Duodenal mucosa (tissue), 2 donors: ENCODE results near the gene NDRG2.

Experiments used
- H3K27ac ChIP-seq: one replicate; pipeline ENCODE4 v1.7.0; 2013; ENCODE audit warnings: low read depth, low read length
- H3K27me3 ChIP-seq, 2 donors: one replicate each; pipeline ENCODE4 v1.7.0; 2013; ENCODE audit warnings: low read length in 2 of 2, control low read depth in 1 of 2; ENCODE audit not compliant: insufficient read depth in 2 of 2, control insufficient read depth in 1 of 2
- H3K36me3 ChIP-seq, 2 donors: one replicate each; pipeline ENCODE4 v1.7.0; 2013; ENCODE audit warnings: low read length in 2 of 2, control low read depth in 1 of 2; ENCODE audit not compliant: insufficient read depth in 2 of 2, control insufficient read depth in 1 of 2
- H3K4me1 ChIP-seq, 2 donors: one replicate each; pipeline ENCODE4 v1.7.0; 2013; ENCODE audit warnings: low read length in 2 of 2, control low read depth in 1 of 2; ENCODE audit not compliant: insufficient read depth in 2 of 2, control insufficient read depth in 1 of 2
- H3K4me3 ChIP-seq, 2 donors: one replicate each; pipeline ENCODE4 v1.7.0; 2013; ENCODE audit warnings: low read length in 2 of 2, low read depth in 1 of 2
- H3K9ac ChIP-seq, 2 donors: one replicate each; pipeline ENCODE4 v1.7.0; 2013; ENCODE audit warnings: low read length in 2 of 2, low read depth in 1 of 2
- H3K9me3 ChIP-seq, 2 donors: one replicate each; pipeline ENCODE4 v1.7.0; 2013; ENCODE audit warnings: low read length in 2 of 2, control low read depth in 1 of 2; ENCODE audit not compliant: control insufficient read depth in 1 of 2

Gene NDRG2

GRCh38 chr14:21023174-21023573, 1.7 kb downstream of the NDRG2 start:
- Histone ChIP-seq H3K9me3 (no peaks in the 10 kb centered on the region), H3K36me3 (peaks cover 16 to 35% of the 10 kb centered on the region in 2 donors), H3K9ac (peak overlapping the region in 1 of 2 donors; percentile 15), H3K4me1 (peaks cover 19 to 20% of the 10 kb centered on the region in 2 donors), H3K27ac (no peak overlapping the region), H3K27me3 (no peaks in the 10 kb centered on the region), H3K4me3 (peak overlapping the region; percentile 67 to 89)

- H3K36me3 ChIP-seq = peaks cover 16 to 40% of the 10 kb centered on the region in 2 donors
- H3K27me3 ChIP-seq = no peaks in the 10 kb centered on the region
- peak overlapping the region; percentile 67 to 89 for H3K4me3 ChIP-seq
- no peak overlapping the region for H3K27ac ChIP-seq
- H3K9ac ChIP-seq = no peak overlapping the region
- peaks cover 19 to 20% of the 10 kb centered on the region in 2 donors for H3K4me1 ChIP-seq
- H3K9me3 ChIP-seq = no peaks in the 10 kb centered on the region
Measured at GRCh38 chr14:21022686-21023085, 2.2 kb downstream of the NDRG2 start.

- no peak overlapping the region for H3K4me3 ChIP-seq
- H3K4me1 ChIP-seq = peaks cover 19 to 20% of the 10 kb centered on the region in 2 donors
- no peaks in the 10 kb centered on the region for H3K27me3 ChIP-seq
- H3K36me3 ChIP-seq = peaks cover 16 to 54% of the 10 kb centered on the region in 2 donors
- H3K9me3 ChIP-seq = no peaks in the 10 kb centered on the region
- H3K9ac ChIP-seq = no peak overlapping the region
- H3K27ac ChIP-seq = no peak overlapping the region
Measured at GRCh38 chr14:21020977-21021545, 3.8 kb downstream of the NDRG2 start.

- H3K4me1 ChIP-seq = peaks cover 17 to 19% of the 10 kb centered on the region in 2 donors
- no peaks in the 10 kb centered on the region for H3K9me3 ChIP-seq
- no peaks in the 10 kb centered on the region for H3K27me3 ChIP-seq
- H3K9ac ChIP-seq = no peak overlapping the region
- H3K4me3 ChIP-seq = no peak overlapping the region
- H3K27ac ChIP-seq = no peak overlapping the region
- H3K36me3 ChIP-seq = peaks cover 16 to 54% of the 10 kb centered on the region in 2 donors
Measured at GRCh38 chr14:21019366-21019765, 5.5 kb downstream of the NDRG2 start.

GRCh38 chr14:21018781-21019180, 6.1 kb downstream of the NDRG2 start:
- Histone ChIP-seq H3K27me3 (no peaks in the 10 kb centered on the region), H3K4me1 (peaks cover 11 to 13% of the 10 kb centered on the region in 2 donors), H3K27ac (no peak overlapping the region), H3K4me3 (no peak overlapping the region), H3K9me3 (no peaks in the 10 kb centered on the region), H3K9ac (no peak overlapping the region), H3K36me3 (peaks cover 16 to 54% of the 10 kb centered on the region in 2 donors)

- H3K27ac ChIP-seq = no peak overlapping the region
- H3K4me3 ChIP-seq = no peak overlapping the region
- H3K9ac ChIP-seq = no peak overlapping the region
- H3K36me3 ChIP-seq = peaks cover 16 to 54% of the 10 kb centered on the region in 2 donors
- H3K4me1 ChIP-seq = peaks cover 6 to 8% of the 10 kb centered on the region in 2 donors
- H3K27me3 ChIP-seq = no peaks in the 10 kb centered on the region
- no peaks in the 10 kb centered on the region for H3K9me3 ChIP-seq
Measured at GRCh38 chr14:21018286-21018685, 6.6 kb downstream of the NDRG2 start.

- no peak overlapping the region for H3K4me3 ChIP-seq
- no peaks in the 10 kb centered on the region for H3K9me3 ChIP-seq
- no peak overlapping the region for H3K9ac ChIP-seq
- no peak overlapping the region for H3K27ac ChIP-seq
- H3K36me3 ChIP-seq = peaks cover 16 to 54% of the 10 kb centered on the region in 2 donors
- H3K27me3 ChIP-seq = no peaks in the 10 kb centered on the region
- peaks cover 0 to 2% of the 10 kb centered on the region in 2 donors for H3K4me1 ChIP-seq
Measured at GRCh38 chr14:21017528-21018245, 7.2 kb downstream of the NDRG2 start.

- no peak overlapping the region for H3K4me3 ChIP-seq
- H3K4me1 ChIP-seq = no peaks in the 10 kb centered on the region
- H3K27ac ChIP-seq = no peak overlapping the region
- no peaks in the 10 kb centered on the region for H3K27me3 ChIP-seq
- no peak overlapping the region for H3K9ac ChIP-seq
- no peaks in the 10 kb centered on the region for H3K9me3 ChIP-seq
- H3K36me3 ChIP-seq = peaks cover 16 to 48% of the 10 kb centered on the region in 2 donors
Measured at GRCh38 chr14:21016413-21017190, 8.3 kb downstream of the NDRG2 start.

- H3K9ac ChIP-seq = no peak overlapping the region
- no peaks in the 10 kb centered on the region for H3K27me3 ChIP-seq
- H3K9me3 ChIP-seq = no peaks in the 10 kb centered on the region
- no peaks in the 10 kb centered on the region for H3K4me1 ChIP-seq
- peaks cover 13 to 35% of the 10 kb centered on the region in 2 donors for H3K36me3 ChIP-seq
- no peak overlapping the region for H3K4me3 ChIP-seq
- no peak overlapping the region for H3K27ac ChIP-seq
Measured at GRCh38 chr14:21015312-21015711, 9.5 kb downstream of the NDRG2 start.

- no peak overlapping the region for H3K4me3 ChIP-seq
- no peaks in the 10 kb centered on the region for H3K9me3 ChIP-seq
- no peaks in the 10 kb centered on the region for H3K27me3 ChIP-seq
- H3K27ac ChIP-seq = no peak overlapping the region
- no peak overlapping the region for H3K9ac ChIP-seq
- H3K36me3 ChIP-seq = peaks cover 11 to 32% of the 10 kb centered on the region in 2 donors
- no peaks in the 10 kb centered on the region for H3K4me1 ChIP-seq
Measured at GRCh38 chr14:21014761-21015190, 10.1 kb downstream of the NDRG2 start.
